Heart left ventricle (tissue), 13 donors: ENCODE measurements around the gene PISD.

Source experiments
- POLR2A ChIP-seq, 2 donors: fragments of 450-650 bp; IDR thresholded peaks; one replicate each; pipeline ENCODE4 v1.6.1; 2017; ENCODE audit warnings: antibody characterized with exemption in 2 of 2, mild to moderate bottlenecking in 2 of 2, moderate library complexity in 2 of 2
- TF ChIP-seq, protein P1 (sequence below), 12 donors: fragments of 200-600 bp; sonication (generic) in 4 of 12; IDR thresholded peaks; one replicate each; pipeline versions ENCODE4 v1.5.0 to v1.8.0; 2018 to 2022; ENCODE audit warnings: antibody characterized with exemption in 12 of 12, mild to moderate bottlenecking in 5 of 12
- donor health status: ischemic (EF 13 %, LVEDD 7.1; RV severe dilation, severe dysfunction).
- donor health status: DM: no; HTN: yes; CAD: no.
- donor health status: DM: no; HTN: no; CAD: no.
- donor health status: ischemic (EF 25% LVEDD 6.9; RV normal size, moderate dysfunction).
- donor health status: ischemic (EF 25% LVEDD 5.7; RV mildly dilated, moderate dysfunction).
- donor health status: ischemic (EF 35%, LVEDD 5.7; RV mildly dilated, moderate dysfunction).
- donor health status: nonischemic (EF 11% LVEDD 7.7; RV severe dilation, severe dysfunction).
- donor health status: DM: yes; HTN: yes; CAD: no.
- donor health status: PGD.
- donor health status: ischemic (EF 29% LVEDD 5.4; RV normal size, mild dysfunction).
- donor health status: nonischemic (EF 23%, LVEDD 6.1; RV moderate dilation, normal function).

- TF ChIP-seq, protein P1, sequence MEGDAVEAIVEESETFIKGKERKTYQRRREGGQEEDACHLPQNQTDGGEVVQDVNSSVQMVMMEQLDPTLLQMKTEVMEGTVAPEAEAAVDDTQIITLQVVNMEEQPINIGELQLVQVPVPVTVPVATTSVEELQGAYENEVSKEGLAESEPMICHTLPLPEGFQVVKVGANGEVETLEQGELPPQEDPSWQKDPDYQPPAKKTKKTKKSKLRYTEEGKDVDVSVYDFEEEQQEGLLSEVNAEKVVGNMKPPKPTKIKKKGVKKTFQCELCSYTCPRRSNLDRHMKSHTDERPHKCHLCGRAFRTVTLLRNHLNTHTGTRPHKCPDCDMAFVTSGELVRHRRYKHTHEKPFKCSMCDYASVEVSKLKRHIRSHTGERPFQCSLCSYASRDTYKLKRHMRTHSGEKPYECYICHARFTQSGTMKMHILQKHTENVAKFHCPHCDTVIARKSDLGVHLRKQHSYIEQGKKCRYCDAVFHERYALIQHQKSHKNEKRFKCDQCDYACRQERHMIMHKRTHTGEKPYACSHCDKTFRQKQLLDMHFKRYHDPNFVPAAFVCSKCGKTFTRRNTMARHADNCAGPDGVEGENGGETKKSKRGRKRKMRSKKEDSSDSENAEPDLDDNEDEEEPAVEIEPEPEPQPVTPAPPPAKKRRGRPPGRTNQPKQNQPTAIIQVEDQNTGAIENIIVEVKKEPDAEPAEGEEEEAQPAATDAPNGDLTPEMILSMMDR (IDR thresholded peaks at IDR 0.05), result no peak
- no peak for TF ChIP-seq POLR2A (IDR thresholded peaks at IDR 0.05)
These were observed 82.2 kb downstream of the PISD start for GRCh38 chr22:31579835-31580242.
